ENCODE measurements around the gene HECTD3.

The HECTD3 gene

DNA sequence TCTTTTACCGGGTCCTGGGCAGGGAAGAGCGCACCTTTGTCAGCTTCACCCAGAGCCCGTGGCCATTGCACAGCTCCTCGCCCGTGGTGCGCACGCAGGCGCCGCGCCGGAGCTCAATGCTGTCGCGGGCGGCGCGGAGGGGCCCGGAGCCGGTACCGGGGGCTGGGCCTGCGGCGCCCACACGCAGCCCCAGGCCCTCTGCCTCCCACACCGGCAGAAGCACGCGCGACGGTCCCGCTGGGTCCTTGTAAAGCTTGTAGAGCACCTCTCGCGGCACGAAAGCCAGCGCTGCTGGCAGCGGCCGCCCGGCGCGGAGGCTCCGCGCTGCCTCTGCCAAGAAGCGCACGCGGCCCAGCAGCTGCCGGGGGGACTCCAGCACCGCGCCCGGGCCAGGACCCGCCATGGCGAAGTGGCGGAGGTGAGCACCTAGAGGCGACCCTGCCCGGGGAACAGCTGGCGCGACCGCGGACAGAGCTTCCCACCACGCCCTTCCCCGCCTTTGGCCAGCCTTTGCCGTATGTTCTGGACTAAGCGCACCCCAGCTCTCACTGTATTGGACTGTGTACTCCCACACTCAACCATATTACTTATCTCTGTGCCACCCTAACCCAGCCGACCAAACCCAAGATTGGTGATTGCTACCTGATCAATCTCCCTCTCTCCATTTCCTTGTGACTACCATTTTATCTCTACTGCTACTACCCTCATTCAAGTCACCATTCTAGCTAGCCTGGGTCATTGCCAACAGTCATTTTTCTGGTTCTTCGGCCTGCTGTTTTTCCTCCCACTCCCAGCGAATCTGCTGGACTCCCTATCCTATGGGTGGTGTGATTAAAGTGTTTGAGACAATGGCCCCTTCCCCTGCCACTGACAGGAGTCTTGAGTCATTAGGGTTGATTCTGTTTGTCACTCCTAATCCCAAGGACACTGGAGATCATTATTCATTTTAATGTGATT is at the start of gene HECTD3:
TSS of gene HECTD3 (minus strand) at position 470 of the 957 bp plus-strand sequence. CDS start at position 403, 67 bp downstream.
- in situ Hi-C loops (cut with MboI; ENCODE audit: low sequenced_read_pairs) = loop anchor here (10.0 kb wide), 2 partner anchors 294 to 484 kb away; partner anchors contain the start of gene TESK2

DNA sequence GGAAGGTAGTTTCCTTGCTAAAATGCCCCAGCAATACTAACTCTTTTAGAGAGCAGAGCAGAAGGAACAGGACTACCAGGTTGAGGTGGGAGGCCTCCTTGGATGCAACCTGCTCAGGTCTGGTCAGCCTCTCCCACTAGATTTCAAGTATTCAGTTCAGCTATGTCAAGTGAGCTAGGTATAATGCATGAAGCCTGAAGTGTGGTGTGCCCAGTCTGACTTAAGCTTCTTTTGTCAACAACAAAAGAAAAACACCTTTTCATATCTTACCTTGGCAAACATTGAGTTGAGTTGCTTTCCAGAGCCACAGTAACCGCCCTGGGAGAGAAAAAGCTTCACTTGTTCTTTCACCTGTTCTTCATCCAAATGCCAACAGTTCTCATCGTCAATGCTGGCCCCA is 48.7 kb upstream of the HECTD3 start:
- in situ Hi-C loops (cut with MboI; ENCODE audit: low sequenced_read_pairs) = no loop called here

DNA sequence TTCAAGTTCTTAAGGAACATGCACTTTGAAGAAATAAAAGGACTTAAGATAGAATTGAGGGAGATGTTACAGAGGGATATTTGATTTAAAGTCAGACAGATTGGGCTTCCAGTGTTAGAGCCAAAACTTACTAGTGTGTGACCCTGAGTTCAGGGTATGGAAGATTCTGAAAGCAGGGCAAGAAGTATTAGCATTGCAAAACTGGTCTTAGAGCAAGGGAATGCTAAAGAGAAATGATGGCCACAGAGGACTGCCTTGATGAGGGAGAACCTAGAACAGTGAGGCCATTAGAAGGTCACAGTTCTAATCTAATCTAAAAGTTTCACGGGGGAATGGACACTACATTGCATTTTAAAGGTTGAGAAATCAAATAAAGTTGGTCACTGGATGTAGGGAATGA is 46.4 kb upstream of the HECTD3 start:
- in situ Hi-C loops (cut with MboI; ENCODE audit: low sequenced_read_pairs) = no loop called here

DNA sequence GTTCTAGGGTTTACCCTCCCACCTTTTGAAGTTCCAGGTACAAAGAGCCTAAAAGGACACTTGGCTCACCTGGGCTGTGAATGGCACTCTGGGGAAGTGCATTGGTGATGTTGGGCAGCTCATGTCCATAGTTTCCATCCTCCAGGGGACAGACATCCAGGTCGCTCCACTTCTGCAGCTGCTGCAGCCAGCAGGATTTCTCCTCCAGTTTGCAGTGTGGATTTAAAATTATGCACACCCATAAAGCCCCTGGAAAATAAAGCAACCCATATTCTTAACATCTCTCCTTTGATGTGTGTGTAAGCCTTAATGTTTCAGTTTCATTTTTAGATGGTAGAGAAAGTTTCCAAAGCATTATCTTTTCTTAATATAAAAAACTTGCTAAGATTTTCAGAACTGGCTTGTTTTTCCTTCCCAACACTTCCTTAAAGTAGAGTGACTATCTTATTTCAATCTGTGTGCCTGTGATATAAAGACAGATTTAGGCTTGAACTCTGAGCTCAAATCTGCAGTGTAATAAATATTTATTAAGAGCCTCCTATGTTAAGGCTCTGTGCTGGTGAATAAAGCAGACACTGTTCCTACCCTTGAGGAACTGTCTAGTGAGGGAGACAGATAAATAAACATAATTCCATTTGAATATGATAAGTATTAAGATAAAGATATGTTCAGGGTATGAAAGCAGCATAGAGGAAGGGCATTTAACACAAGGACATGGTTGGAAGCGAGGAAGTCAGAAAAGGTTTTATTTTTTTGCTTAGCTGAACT is 40.1 kb upstream of the HECTD3 start:
- in situ Hi-C loops (cut with MboI; ENCODE audit: low sequenced_read_pairs) = no loop called here

DNA sequence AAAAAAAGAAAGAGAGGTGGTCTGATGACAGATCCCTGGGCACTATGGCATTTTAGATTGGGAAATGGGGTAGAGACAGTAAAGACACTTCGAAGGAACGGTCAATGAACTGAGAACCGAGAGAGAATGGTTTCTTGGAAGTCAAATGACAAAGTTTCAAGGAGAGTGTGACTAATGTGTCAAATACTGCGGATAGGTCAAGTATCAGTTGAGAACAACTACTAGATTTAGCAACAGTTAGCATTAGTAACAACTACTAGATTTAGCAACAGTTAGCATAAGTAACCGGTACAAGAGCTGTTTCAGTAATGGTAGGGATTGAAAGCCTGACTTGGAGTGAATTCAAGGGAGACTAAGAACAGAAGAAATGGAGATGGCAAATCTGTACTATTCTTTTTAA is 35.9 kb upstream of the HECTD3 start:
- in situ Hi-C loops (cut with MboI; ENCODE audit: low sequenced_read_pairs) = no loop called here

DNA sequence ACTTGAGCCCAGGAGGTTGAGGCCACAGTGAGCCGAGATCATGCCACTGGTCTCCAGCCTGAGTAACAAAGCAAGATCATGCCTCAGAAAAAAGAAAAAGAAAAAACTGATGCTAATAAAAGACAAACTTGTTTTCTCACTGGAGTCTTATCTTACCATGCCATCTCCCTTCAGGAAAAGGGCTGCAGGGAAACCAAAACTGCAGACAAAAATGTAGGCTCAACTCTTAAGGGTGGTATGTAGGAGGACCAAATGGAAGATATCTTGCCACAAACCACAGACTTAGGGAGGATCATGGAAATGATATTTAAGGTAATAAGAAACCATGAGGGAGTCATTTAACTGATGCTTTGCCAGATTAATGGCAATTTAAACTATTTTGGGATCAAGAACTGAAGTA is 33.8 kb upstream of the HECTD3 start:
- in situ Hi-C loops (cut with MboI; ENCODE audit: low sequenced_read_pairs) = no loop called here

DNA sequence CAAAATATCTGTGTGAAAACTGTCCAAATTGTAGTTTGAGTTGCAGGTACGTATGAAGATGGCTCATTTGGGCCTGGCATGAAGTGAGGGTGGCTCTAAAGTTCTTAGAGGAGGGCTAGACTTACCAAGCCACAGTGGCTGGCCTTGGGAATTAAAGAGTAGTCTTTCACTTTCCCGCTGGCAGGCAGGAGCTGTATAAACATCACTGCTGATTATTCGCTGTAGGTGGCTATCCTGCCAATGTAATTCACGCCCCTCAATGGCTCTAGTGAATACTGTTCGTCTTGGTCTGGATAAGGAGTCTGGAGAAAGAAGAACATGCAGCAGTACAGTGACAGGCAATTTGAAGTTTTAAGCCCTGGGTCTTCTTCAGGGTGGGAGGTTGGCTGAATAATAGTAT is 32.0 kb upstream of the HECTD3 start:
- in situ Hi-C loops (cut with MboI; ENCODE audit: low sequenced_read_pairs) = no loop called here

DNA sequence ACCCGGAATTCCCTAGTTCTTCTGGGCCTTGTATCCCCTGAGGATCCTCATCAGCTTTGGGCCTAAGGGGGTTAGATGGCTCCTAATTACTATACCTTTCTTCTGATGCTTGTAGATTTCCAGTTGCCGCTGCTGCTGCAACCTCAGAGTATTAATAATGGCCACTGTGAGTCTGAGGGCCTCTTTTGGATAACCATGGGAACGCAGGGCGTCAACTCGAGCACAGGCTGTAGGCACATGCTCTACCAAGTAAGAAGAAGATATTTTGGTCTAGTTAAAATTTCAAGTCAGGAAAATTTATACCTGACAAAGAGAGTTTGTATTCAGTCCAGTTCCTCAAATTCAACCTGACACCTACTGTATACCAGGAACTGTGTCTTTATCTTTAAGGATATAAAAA is 29.2 kb upstream of the HECTD3 start:
- in situ Hi-C loops (cut with MboI; ENCODE audit: low sequenced_read_pairs) = no loop called here

DNA sequence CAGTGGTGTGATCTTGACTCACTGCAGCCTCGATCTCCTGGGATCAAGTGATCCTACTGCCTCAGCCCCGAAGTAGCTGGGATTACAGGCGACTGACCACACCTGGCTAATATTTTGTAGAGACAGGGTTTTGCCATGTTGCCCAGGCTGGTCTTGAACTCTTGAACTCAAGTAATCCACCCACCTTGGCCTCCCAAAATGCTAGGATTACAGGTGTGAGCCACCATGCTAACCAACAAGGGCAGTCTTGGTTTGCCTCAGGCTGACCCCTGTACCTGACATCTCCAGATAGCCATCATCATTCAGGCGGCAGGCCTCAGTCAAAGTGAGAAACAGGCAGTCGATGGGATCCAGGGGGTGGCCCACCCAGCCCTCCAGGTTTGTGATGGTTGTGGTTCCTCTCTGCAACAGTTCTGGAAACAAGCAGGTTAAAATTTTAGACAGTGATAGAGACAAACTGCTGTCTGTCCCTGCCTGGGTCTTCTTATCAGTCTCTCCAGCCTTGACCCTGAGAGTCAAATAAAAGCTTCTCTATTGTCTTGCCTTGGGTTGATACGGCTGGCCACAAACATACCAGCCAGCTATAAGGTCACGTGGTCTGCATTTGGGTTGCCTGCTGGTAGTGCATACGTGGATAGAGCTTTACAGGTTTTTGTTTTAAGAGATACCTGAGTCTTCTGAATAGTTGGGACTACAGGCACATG is 27.7 kb upstream of the HECTD3 start:
- in situ Hi-C loops (cut with MboI; ENCODE audit: low sequenced_read_pairs) = no loop called here

DNA sequence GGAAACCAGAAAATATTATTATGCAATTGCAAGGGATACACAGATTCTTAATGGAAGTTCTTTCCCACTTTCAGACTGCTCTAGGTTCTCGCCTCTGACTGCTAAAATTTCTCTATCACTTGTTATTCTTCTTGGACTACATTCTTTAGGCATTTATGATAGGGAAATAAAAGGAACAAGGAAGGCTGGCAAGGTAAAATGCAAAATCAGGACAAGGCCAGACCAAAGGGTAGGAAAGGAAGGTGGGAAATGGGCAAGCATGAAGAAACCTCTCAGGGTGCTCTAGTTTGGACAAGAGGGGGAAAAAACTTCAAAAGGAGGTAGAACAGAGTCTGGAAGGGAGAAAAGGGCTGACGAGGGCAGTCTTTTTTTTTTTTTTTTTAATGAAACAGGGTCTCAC is 27.1 kb upstream of the HECTD3 start:
- in situ Hi-C loops (cut with MboI; ENCODE audit: low sequenced_read_pairs) = no loop called here

DNA sequence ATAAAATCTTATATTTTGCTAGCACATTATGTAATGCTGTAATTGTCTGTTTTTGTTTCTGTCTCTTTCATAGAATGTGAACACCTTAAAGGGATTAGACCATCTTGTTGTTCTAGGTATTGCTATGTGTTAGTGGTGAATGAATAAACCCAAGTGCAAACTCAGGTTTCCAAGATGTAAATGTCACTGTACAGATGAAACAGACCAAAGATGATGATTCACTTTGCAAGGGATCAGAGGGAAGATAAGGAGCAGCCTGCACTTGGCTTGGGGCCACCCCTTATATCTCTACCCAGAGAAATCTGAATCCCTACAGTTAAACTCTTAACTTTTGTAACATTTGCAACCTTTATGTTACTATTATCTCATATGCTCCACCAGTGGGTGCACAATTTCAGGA is 26.3 kb upstream of the HECTD3 start:
- in situ Hi-C loops (cut with MboI; ENCODE audit: low sequenced_read_pairs) = no loop called here

DNA sequence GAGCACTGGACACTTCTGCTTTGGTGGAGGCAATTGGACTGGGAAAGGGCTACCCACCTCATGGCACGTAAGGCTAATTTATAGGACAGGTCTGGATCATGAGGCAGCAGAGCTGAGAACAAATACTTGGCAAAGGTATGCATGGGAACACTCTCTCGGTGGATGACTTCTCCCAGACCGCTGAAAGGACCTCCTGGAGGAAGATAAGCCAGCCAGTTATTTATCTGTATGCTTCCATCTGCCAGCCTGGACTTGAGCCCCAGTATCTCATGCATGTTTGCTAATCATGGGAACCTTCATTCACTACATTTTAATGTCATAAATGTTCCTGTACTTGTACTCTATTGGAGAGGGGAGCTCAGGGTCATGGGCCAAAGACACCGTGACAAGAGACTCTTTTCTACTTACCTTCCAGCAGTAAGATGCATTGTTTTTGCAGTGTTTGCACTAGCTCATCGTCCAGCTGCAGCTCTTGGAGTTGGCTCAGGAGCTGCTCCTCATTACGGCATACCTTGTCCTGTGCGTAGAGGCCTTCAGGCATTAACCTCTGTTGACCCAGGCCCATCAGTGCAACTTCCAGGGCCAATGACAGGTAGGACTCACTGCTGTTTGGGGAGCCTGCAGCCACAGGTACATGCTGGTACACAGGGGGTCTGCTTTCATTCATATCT is 24.6 kb upstream of the HECTD3 start:
- in situ Hi-C loops (cut with MboI; ENCODE audit: low sequenced_read_pairs) = no loop called here

DNA sequence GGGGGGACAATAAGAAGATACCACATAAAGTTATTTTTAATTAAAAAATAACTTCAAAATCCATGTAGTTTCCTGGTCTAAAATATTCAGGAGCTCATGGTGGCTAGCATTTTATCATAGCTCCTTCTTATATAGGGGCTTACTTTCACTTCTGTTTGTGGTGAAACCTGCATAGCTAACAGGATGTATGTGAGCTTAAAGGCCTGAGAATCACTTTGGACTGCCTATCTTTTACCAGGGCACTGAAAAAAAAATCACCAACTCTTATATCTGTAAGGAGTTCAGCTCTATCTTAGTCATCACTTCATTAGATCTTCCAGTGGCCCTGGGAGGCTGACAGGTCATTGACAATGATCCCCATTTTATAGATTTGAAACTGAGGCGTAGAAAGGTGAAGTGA is 22.2 kb upstream of the HECTD3 start:
- in situ Hi-C loops (cut with MboI; ENCODE audit: low sequenced_read_pairs) = no loop called here

DNA sequence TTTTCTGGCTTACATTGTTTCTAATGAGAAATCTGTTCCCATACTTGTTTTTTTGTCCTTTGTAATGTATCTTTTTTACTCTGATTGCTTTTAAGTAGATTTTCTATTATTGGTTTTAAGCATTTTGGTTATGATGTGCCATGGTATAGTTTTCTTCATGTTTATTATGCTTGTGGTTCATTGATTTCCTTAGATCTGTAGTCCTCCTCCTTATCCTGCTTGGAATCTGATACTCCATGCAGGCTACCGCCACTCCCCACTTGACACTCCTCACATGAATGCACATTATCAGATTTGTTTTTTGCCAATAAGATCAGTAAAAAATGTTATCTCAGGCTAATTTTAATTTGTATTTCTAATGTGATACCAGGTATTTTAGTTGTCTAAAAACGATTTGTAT is 21.7 kb upstream of the HECTD3 start:
- in situ Hi-C loops (cut with MboI; ENCODE audit: low sequenced_read_pairs) = no loop called here

DNA sequence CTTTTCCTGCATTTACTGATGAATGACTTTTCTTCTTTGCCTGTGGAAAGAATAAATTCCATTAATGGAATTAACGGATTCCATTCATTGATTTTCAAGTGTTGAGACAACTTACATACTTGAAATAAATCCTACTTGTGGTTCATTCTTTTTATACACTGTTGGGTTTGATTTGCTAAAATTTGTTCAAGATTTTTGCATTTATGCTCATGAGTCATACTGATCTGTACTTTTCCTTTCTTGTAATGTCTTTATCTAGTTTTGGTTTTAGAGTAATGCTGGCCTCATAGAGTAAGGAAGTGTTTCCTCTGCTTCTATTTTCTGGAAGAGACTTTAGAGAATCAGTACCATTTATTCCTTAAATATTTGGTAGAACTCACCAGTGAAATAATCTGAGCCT is 15.3 kb upstream of the HECTD3 start:
- in situ Hi-C loops (cut with MboI; ENCODE audit: low sequenced_read_pairs) = no loop called here

DNA sequence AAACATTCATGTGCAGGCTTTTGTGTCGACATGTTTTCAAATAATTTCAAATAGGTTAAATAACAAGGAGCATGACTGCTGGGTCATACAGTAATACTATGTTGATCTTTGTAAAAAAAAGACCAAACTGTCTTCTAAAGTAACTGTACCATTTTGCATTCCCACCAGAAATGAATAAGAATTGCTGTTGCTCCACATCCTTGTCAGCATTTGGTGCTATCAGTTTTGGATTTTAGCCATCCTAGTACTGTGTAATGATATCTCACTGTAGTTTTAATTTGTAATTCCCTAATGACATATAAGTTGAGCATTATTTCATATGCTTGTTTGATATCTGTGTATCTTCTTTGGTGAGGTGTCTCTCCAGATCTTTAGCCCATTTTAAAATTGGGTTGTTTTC is 12.5 kb upstream of the HECTD3 start:
- in situ Hi-C loops (cut with MboI; ENCODE audit: low sequenced_read_pairs) = no loop called here

DNA sequence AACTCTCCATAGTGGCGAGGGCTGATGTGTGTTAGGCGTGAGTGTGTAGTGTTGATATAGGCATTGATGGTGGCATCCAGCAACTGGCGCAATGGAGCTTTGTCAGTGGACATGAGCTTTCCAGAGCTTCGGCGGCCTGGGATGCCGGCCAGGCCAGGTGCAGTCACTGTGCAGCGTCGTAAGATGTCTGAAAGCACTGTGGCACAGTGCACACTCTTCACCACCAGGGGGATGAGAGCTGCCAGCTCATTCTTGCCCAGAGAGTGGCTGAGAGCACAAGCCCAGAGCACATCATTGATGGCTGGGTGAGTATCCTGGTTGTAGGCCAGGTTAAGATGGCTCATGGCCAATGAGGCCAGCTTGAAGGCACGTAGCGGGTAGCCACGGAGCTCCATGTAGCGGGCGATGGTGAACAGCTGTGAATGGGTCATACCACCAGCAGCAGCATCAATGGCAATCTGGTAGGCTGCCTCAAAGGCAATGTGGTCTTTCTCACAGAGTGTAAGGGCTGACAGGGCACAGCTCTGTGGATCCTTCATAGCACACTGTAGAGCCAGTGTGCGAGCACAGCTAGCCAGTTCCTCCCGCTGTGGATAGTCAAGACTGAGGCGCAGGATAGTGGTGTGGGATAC is 7.6 kb upstream of the HECTD3 start:
- in situ Hi-C loops (cut with MboI; ENCODE audit: low sequenced_read_pairs) = loop anchor here (10.0 kb wide), 2 partner anchors 286 to 476 kb away; partner anchors contain the start of gene TESK2

DNA sequence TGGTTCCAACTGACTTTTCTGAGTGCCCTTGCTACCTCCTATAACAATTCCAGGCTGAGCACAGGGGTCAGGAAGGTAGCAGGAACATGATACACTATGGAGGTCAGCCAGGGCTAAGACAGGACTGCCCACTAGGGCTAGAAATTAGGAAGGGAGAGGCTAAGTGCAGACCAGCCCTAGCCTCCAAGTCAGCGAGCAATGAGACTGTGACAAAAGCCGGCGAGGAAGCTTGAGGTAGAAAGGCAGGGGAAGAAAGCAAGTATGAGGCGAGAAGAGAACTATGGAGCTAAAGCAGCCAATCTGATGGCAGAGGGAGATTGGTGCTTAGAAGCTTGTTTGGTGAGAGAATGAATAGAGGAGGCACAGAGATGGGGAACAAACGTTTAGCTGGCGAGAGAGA is 5.6 kb upstream of the HECTD3 start:
- in situ Hi-C loops (cut with MboI; ENCODE audit: low sequenced_read_pairs) = loop anchor here (10.0 kb wide), 2 partner anchors 288 to 478 kb away; partner anchors contain the start of gene TESK2

DNA sequence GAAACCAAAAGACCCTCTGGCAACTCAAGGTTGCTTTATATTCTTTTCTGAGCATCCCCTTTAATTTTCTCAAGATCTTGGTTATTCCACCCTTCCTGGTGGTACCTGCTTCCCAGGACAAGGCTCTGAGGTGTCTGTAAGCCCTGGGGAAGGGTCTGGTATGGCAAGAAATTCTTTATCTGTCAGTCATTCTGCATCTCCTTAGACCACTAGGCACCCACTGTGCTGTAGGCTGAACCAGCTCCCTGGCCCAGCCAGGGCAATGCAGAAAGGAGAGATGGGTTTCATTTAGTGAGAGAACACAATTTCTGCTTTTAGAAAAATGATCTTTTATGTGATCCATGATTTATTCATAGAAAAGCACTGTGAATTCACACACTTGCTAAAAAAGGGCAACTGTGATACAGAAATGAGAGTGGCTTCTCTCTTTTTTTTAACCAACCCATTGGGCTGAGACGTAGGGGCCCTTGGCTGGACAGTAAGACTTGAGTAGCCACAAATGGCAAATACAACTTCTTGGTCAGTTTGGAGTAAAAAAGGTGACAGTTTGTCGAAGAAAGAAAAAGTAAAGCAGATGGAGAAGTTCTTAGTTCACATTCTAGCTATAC is 5.1 kb upstream of the HECTD3 start:
- in situ Hi-C loops (cut with MboI; ENCODE audit: low sequenced_read_pairs) = loop anchor here (10.0 kb wide), 2 partner anchors 289 to 479 kb away; partner anchors contain the start of gene TESK2

DNA sequence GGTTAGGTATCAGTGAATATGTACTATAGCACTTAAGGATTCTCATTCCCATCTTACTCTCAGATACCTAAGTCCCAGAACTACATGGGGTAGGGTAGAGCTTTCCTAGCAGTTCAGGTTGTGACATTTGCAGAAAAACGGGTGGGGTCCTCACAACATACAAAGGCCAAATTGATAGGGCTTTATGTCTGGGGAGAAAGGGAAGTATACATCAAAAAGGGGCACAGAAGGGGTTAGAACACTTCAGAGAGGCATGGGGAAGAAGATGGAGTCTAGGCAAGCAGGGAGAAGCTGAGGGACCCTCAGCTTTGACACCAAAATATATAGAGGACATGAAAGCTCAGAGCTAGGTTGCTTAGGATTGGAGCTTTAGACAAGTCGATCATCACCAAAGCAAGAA is 4.6 kb upstream of the HECTD3 start:
- in situ Hi-C loops (cut with MboI; ENCODE audit: low sequenced_read_pairs) = loop anchor here (10.0 kb wide), 2 partner anchors 289 to 479 kb away; partner anchors contain the start of gene TESK2

All from HL-60/S4 treated with phorbol 12-myristate 13-acetate at 8.2 ng/mL for 4 days and 3 days (cell line).